HFFc6 (cell line): ENCODE data around the gene OFD1. TPM values are rescaled to one million over a fixed set of nuclear protein-coding genes. Genes with fewer than 3 reads are reported as not detected.
A peak's percentile ranks its signal among the peaks of the same experiment; 100 is the strongest.

Experiments
- DNase-seq: peaks from one replicate; pipeline ENCODE4 v3.0.0-alpha.2; 2018
- H3K27ac Mint-ChIP-seq: 2 replicates; pipeline ENCODE4 v1.8.0; 2020; ENCODE audit warnings: mild to moderate bottlenecking, mixed read lengths
- H3K27me3 Mint-ChIP-seq: 2 replicates; pipeline ENCODE4 v1.8.0; 2021; ENCODE audit warnings: mild to moderate bottlenecking, moderate library complexity, mixed read lengths; ENCODE audit not compliant: insufficient read depth
- H3K36me3 Mint-ChIP-seq: 2 replicates; pipeline ENCODE4 v1.8.0; 2021; ENCODE audit warnings: low read depth, mixed read lengths
- H3K4me1 Mint-ChIP-seq: 2 replicates; pipeline ENCODE4 v1.8.0; 2020; ENCODE audit warnings: low read depth, mixed read lengths
- H3K4me3 Mint-ChIP-seq: 2 replicates; pipeline ENCODE4 v1.8.0; 2020; ENCODE audit warnings: mild to moderate bottlenecking, moderate library complexity, mixed read lengths
- H3K9me3 Mint-ChIP-seq: 2 replicates; pipeline ENCODE4 v1.8.0; 2020; ENCODE audit warnings: mild to moderate bottlenecking, mixed read lengths
- total RNA-seq, 6 experiments: library from RNA; stranded (reverse); fragmentation: NEBNext Ultra II Directional; extraction: Animal tissue kit (Norgen Biotek cat#: 25700); gene quantifications; 2 replicates in 1 of 6; 3 replicates in 5 of 6; pipeline ENCODE4 v1.2.3, GENCODE V29; 2021
- TF ChIP-seq, protein P1 (sequence below): fragments of 200-600 bp; sonication (generic); IDR thresholded peaks from 2 replicates; pipeline ENCODE4 v1.5.0; 2021; ENCODE audit warnings: antibody characterized with exemption, mild to moderate bottlenecking

Gene OFD1
- total RNA-seq, 6 experiments from 2014 or later = 9.1 to 11.0 (median 10.1) TPM

- Mint-ChIP-seq H3K9me3 (no peaks in the 10 kb centered on the region), H3K4me3 (no peak overlapping the region), H3K36me3 (peaks cover 7% of the 10 kb centered on the region), H3K27ac (no peak overlapping the region), H3K4me1 (peaks cover 11% of the 10 kb centered on the region), H3K27me3 (no peaks in the 10 kb centered on the region)
- TF ChIP-seq, protein P1, sequence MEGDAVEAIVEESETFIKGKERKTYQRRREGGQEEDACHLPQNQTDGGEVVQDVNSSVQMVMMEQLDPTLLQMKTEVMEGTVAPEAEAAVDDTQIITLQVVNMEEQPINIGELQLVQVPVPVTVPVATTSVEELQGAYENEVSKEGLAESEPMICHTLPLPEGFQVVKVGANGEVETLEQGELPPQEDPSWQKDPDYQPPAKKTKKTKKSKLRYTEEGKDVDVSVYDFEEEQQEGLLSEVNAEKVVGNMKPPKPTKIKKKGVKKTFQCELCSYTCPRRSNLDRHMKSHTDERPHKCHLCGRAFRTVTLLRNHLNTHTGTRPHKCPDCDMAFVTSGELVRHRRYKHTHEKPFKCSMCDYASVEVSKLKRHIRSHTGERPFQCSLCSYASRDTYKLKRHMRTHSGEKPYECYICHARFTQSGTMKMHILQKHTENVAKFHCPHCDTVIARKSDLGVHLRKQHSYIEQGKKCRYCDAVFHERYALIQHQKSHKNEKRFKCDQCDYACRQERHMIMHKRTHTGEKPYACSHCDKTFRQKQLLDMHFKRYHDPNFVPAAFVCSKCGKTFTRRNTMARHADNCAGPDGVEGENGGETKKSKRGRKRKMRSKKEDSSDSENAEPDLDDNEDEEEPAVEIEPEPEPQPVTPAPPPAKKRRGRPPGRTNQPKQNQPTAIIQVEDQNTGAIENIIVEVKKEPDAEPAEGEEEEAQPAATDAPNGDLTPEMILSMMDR = no peak
- no peak for DNase-seq
These were observed 40.1 kb downstream of the OFD1 start for GRCh38 chrX:13774696-13775095.

DNA sequence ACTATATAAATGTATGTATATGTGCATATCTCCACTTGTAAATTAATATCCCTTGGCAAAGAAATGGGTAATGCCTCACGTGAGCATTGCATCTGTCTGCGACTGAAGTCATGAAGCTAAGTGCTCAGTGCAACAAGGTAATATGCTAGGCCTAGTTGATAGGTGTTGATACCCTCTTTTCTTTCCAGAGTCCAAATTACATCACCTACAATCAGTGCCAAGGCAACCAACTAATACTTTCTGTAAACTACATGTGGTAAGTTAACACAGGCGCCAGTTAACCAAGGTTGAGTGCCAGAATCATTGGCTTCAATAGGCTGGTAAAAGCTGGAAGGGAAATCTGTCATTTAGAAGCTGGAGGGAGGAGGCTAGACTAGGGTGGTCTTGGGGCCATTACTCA, 41.3 kb downstream of the OFD1 start:
- TF ChIP-seq, protein P1 = no peak
- H3K36me3 Mint-ChIP-seq = peaks cover 7% of the 10 kb centered on the region; the same call in 1 of the 2 replicates
- peaks cover 11% of the 10 kb centered on the region for H3K4me1 Mint-ChIP-seq
- no peaks in the 10 kb centered on the region for H3K9me3 Mint-ChIP-seq
- no peak overlapping the region for H3K4me3 Mint-ChIP-seq
- no peak for DNase-seq
- H3K27me3 Mint-ChIP-seq = no peaks in the 10 kb centered on the region
- H3K27ac Mint-ChIP-seq = no peak overlapping the region

GRCh38 chrX:13776387-13776786, 41.8 kb downstream of the OFD1 start:
- H3K27ac Mint-ChIP-seq = no peak overlapping the region

DNA sequence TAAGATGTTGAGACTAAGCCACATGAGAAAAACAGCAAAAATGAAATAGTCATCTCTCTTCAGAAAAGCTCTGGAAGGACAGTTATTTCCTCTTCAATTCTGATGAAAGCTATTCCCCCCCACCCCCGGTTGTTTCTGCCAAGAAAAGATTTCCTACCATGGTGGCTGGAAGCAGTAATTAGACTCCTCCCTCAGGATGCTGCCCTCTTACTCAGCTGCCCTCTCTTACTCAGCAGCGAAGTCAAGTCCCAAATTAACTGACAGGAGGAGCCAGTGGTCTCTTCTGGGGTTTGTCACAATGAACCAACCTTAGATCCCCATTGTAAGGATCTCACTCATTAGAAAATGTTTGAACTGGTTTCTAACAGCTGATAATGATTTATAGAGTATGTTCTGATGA, 44.4 kb downstream of the OFD1 start:
- H3K27me3 Mint-ChIP-seq = no peaks in the 10 kb centered on the region; the same call in 1 of the 2 replicates
- H3K9me3 Mint-ChIP-seq = no peaks in the 10 kb centered on the region
- TF ChIP-seq, protein P1 = no peak
- peak; percentile 3 for DNase-seq
- H3K27ac Mint-ChIP-seq = no peak overlapping the region; the same call in 1 of the 2 replicates
- H3K4me1 Mint-ChIP-seq = peaks cover 11% of the 10 kb centered on the region
- H3K4me3 Mint-ChIP-seq = no peak overlapping the region
- H3K36me3 Mint-ChIP-seq = peaks cover 7% of the 10 kb centered on the region; the same call in 1 of the 2 replicates

More at GRCh38 chrX:13776387-13776786, 41.8 kb downstream of the OFD1 start:
- no peak for DNase-seq
- peaks cover 11% of the 10 kb centered on the region for H3K4me1 Mint-ChIP-seq
- H3K9me3 Mint-ChIP-seq = no peaks in the 10 kb centered on the region
- H3K4me3 Mint-ChIP-seq = no peak overlapping the region
- TF ChIP-seq, protein P1 = no peak
- H3K36me3 Mint-ChIP-seq = peaks cover 7% of the 10 kb centered on the region; the same call in 1 of the 2 replicates
- H3K27me3 Mint-ChIP-seq = no peaks in the 10 kb centered on the region; the same call in 1 of the 2 replicates

- no peaks in the 10 kb centered on the region for H3K36me3 Mint-ChIP-seq
- no peaks in the 10 kb centered on the region for H3K9me3 Mint-ChIP-seq
- no peak overlapping the region for H3K4me3 Mint-ChIP-seq
- TF ChIP-seq, protein P1 = no peak
- peaks cover 11% of the 10 kb centered on the region for H3K4me1 Mint-ChIP-seq
- no peak for DNase-seq
- H3K27me3 Mint-ChIP-seq = no peaks in the 10 kb centered on the region; the same call in none of the 2 replicates
- no peak overlapping the region for H3K27ac Mint-ChIP-seq
These were observed 46.4 kb downstream of the OFD1 start for GRCh38 chrX:13780868-13781427.
